Left ventricle myocardium inferior (tissue), 1 donor: ENCODE results near the gene TRDN. TPM values are rescaled to one million over a fixed set of nuclear protein-coding genes. Genes with fewer than 3 reads are reported as not detected.

Experiments
- DNase-seq: peaks from one replicate; pipeline ENCODE4 v3.0.0-alpha.2; 2020
- H3K27ac ChIP-seq: fragments of 200-600 bp; replicated peaks from 2 replicates; pipeline ENCODE4 v1.8.0; 2021
- H3K27me3 ChIP-seq: fragments of 200-600 bp; 2 replicates; pipeline ENCODE4 v1.8.0; 2021; ENCODE audit warnings: low read depth
- H3K36me3 ChIP-seq: fragments of 200-600 bp; 2 replicates; pipeline ENCODE4 v1.8.0; 2021
- H3K4me1 ChIP-seq: fragments of 200-600 bp; 2 replicates; pipeline ENCODE4 v1.8.0; 2021
- H3K4me3 ChIP-seq: fragments of 200-600 bp; 2 replicates; pipeline ENCODE4 v1.8.0; 2021; ENCODE audit warnings: mild to moderate bottlenecking, moderate library complexity
- H3K9me3 ChIP-seq: fragments of 200-600 bp; replicated peaks from 2 replicates; pipeline ENCODE4 v1.8.0; 2021
- CTCF ChIP-seq: fragments of 200-600 bp; IDR thresholded peaks from 2 replicates; pipeline ENCODE4 v1.8.0; 2021; ENCODE audit warnings: antibody characterized with exemption, mild to moderate bottlenecking, borderline replicate concordance
- intact Hi-C: fragments of 100-400 bp; cut with micrococcal nuclease; formaldehyde crosslinking; loops from one replicate; pipeline ENCODE4 v1.11.0; 2022
- total RNA-seq: library from RNA; stranded (reverse); fragmentation: NEBNext Ultra II Directional; extraction: Animal tissue kit (Norgen Biotek cat#: 25700); gene quantifications from one replicate; pipeline ENCODE4 v1.2.1, GENCODE V29; 2021
- donor health status: DM: no; HTN: yes; CAD: no; lungs with severe emphysema.

TRDN gene
- total RNA-seq, 1 donor from 2014 or later, result 453 TPM

GRCh38 chr6:123509112-123509511 lies 127.6 kb downstream of the TRDN start:
- TF ChIP-seq CTCF, result no peak
- intact Hi-C loops, result no loop called here

GRCh38 chr6:123508290-123508689 lies 128.5 kb downstream of the TRDN start:
- Histone ChIP-seq H3K9me3 (no peaks in the 10 kb centered on the region), H3K36me3 (no peaks in the 10 kb centered on the region), H3K4me1 (peaks cover 5% of the 10 kb centered on the region), H3K27ac (peak overlapping the region; percentile 17), H3K27me3 (no peaks in the 10 kb centered on the region), H3K4me3 (no peak overlapping the region)
- no peak for TF ChIP-seq CTCF
- intact Hi-C loops, result no loop called here
- DNase-seq, result no peak

More at GRCh38 chr6:123509112-123509511, 127.6 kb downstream of the TRDN start:
- Histone ChIP-seq H3K27ac (no peak overlapping the region), H3K36me3 (no peaks in the 10 kb centered on the region), H3K27me3 (no peaks in the 10 kb centered on the region), H3K4me3 (no peak overlapping the region), H3K9me3 (no peaks in the 10 kb centered on the region), H3K4me1 (peaks cover 14% of the 10 kb centered on the region)
- no peak for DNase-seq

GRCh38 chr6:123507582-123507981 lies 129.2 kb downstream of the TRDN start:
- Histone ChIP-seq H3K9me3 (no peaks in the 10 kb centered on the region), H3K4me1 (no peaks in the 10 kb centered on the region), H3K36me3 (no peaks in the 10 kb centered on the region), H3K27me3 (no peaks in the 10 kb centered on the region), H3K4me3 (no peak overlapping the region), H3K27ac (peak overlapping the region; percentile 17)
- no peak for TF ChIP-seq CTCF
- DNase-seq, result no peak
- intact Hi-C loops, result no loop called here

GRCh38 chr6:123503619-123504018 lies 133.1 kb downstream of the TRDN start:
- no peak for TF ChIP-seq CTCF
- no peaks in the 10 kb centered on the region for H3K9me3 ChIP-seq
- no peaks in the 10 kb centered on the region for H3K4me1 ChIP-seq
- intact Hi-C loops, result no loop called here
- H3K36me3 ChIP-seq, result no peaks in the 10 kb centered on the region
- DNase-seq, result no peak
- H3K4me3 ChIP-seq, result no peak overlapping the region
- no peaks in the 10 kb centered on the region for H3K27me3 ChIP-seq
- no peak overlapping the region for H3K27ac ChIP-seq

GRCh38 chr6:123497025-123497424 lies 139.7 kb downstream of the TRDN start:
- no peak overlapping the region for H3K27ac ChIP-seq
- intact Hi-C loops, result no loop called here
- H3K9me3 ChIP-seq, result no peaks in the 10 kb centered on the region

More at GRCh38 chr6:123497025-123497424, 139.7 kb downstream of the TRDN start:
- no peak overlapping the region for H3K4me3 ChIP-seq
- no peaks in the 10 kb centered on the region for H3K36me3 ChIP-seq
- no peak for TF ChIP-seq CTCF
- H3K4me1 ChIP-seq, result no peaks in the 10 kb centered on the region
- no peaks in the 10 kb centered on the region for H3K27me3 ChIP-seq
- no peak for DNase-seq
